Fibroblast of pulmonary artery (primary cell): Measurements from ENCODE around the gene SMIM9.
"Not testable (repeated sequence)": the region's sequence is repeated elsewhere in the genome, so short reads cannot be mapped to it uniquely, and the experiment has no call there.

Experiments used
- DNase-seq: peaks from one replicate; pipeline ENCODE4 v3.0.0-alpha.2; 2010; ENCODE audit warnings: low read depth
- H3K4me3 ChIP-seq: replicated peaks from 2 replicates; pipeline ENCODE4 v1.5.1; 2011; ENCODE audit warnings: low read depth, mild to moderate bottlenecking, control low read depth, low read length, moderate library complexity
- TF ChIP-seq, protein P1 (sequence below): IDR thresholded peaks from 2 replicates; pipeline ENCODE4 v1.5.1; 2011; ENCODE audit warnings: mild to moderate bottlenecking, control low read depth, low read length, inconsistent platforms; ENCODE audit errors: missing control alignments

Gene SMIM9

DNA sequence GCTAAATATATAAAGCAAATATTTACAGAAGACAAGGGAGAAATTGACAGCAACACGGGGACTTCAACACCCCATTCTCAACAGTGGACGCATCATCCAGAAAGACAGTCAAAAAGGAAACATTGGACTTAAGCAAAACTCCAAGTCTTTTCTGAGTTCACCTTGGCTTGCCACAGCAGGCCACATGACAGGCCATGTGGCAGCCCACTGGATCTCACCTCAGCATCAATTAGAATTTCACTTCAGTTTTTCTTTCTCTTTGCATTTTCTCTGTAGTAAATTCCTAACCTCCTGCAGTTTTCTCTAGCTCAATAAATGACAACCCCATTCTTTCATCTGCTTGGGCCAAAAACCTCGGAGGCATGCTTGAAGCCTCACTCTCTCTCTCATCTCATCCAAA, 12.4 kb downstream of the SMIM9 start:
- H3K4me3 ChIP-seq, result no peak overlapping the region
- DNase-seq, result no peak
- TF ChIP-seq, protein P1, sequence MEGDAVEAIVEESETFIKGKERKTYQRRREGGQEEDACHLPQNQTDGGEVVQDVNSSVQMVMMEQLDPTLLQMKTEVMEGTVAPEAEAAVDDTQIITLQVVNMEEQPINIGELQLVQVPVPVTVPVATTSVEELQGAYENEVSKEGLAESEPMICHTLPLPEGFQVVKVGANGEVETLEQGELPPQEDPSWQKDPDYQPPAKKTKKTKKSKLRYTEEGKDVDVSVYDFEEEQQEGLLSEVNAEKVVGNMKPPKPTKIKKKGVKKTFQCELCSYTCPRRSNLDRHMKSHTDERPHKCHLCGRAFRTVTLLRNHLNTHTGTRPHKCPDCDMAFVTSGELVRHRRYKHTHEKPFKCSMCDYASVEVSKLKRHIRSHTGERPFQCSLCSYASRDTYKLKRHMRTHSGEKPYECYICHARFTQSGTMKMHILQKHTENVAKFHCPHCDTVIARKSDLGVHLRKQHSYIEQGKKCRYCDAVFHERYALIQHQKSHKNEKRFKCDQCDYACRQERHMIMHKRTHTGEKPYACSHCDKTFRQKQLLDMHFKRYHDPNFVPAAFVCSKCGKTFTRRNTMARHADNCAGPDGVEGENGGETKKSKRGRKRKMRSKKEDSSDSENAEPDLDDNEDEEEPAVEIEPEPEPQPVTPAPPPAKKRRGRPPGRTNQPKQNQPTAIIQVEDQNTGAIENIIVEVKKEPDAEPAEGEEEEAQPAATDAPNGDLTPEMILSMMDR, result no peak

DNA sequence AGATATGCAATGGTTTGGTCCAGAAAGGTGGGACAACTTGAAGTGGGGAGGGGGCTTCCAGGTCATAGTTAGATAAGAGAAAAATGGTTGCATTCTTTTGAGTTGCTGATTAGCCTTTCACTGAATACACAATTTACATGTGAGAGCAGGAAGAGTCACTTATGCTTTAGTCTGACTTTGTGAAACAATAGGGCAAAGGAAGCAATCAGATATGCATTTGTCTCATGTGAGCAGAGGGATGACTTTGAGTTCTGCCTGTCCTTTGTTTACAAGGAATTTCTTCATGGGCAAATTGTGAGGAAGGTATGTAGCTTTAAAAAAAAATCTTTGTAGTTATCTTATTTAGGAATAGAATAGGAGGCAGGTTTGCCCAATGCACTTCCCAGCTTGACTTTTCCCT, 12.9 kb downstream of the SMIM9 start:
- TF ChIP-seq, protein P1, result no peak
- no peak for DNase-seq
- H3K4me3 ChIP-seq, result no peak overlapping the region

DNA sequence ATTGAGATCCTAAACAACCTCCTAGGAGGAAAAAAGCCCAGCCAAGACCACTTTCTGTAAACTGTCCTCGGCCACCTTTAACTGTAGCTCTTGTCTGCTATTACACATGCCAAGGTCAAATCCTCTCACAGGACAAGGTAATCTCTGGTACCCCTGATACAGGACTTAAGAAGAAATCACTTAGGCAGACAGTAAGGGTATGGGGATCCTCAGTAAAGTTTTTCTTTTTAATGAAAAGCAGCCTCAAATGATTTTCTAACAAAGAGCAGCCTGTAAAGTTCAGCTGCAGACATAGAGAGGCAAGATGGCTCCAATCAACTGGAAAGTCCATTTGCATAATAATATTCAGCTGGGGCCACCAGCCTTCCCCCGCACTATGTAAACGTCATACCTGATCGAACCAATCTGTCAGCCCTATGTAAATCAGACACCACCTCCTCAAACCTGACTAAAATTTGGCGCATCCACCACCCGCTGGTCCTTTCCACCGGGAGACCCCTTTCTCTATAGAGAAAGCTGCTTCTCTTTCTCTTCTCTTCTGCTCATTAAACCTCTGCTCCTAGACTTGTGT, 14.6 kb downstream of the SMIM9 start:
- no peak for DNase-seq
- TF ChIP-seq, protein P1, result no peak

DNA sequence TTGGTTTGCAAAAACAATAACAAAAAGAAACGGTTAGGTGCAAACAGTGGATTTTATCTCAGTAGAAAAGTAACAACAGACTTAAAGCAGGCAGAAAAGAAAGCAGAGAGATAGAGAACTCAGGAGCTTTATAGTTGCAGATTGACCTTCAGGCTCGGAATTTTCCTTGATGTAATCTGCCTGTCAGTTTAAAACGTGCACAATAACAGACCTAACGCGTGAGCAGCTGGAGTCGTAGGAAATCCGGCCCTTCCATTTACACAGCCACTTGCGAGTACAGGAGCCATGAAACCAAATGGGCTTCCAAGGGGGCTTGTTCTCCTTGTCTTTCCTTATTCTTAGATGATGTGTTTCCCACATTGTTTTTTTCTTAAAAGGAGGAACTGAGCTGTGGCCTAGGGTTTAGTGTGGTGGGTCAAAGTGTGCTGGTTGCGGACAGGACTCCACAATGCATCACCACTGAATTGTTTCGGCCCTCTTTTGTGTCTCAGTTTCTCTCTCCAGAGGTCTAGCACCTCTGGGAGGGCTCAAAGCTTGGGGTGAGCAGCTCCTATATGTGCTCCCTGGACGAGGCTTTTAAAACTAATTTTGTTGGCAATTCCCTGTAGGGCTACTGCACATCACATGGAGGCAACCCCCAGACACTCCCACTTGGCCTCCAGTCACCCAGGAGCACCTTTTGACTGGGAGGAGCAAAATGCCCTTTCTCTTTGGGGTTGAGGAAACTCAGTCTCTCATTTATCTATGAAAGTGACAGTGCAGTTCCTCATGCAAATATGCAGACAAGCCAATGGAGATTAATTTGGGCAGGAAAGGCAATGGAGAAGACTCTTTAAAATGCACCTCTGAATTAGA, 15.3 kb downstream of the SMIM9 start:
- no peak for DNase-seq
- TF ChIP-seq, protein P1, result no peak

More for the DNA sequence above, 14.6 kb downstream of the SMIM9 start:
- no peak overlapping the region for H3K4me3 ChIP-seq

DNA sequence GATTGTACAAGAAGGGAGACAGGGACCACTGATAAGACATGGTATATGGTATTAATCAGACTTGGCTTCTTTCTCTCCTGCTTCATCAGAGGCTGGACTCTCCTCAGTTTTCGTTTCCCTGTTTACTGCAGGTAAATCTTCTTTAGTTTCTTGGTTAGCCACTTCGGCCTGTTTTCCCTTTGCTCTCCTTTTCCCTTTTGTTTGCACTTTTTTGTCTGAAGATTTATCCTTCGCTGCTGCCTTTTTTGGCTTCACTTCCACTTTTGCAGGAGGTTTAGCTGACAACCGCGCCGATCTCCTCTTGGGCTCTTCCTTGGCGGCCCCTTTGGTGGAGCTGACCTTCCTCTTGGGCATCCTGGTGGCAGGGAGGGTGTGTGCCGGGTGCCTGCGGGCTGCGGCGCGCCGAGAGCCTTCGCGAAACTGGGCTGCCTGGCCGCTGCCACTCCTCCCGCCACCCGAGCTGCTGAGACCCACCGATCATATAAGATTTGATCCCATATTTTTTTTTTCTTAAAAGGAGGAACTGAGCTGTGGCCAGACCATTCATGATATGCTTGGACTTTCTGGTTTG, 17.3 kb downstream of the SMIM9 start:
- H3K4me3 ChIP-seq, DNase-seq: not testable (repeated sequence)

More for the DNA sequence above, 15.3 kb downstream of the SMIM9 start:
- H3K4me3 ChIP-seq, result no peak overlapping the region

DNA sequence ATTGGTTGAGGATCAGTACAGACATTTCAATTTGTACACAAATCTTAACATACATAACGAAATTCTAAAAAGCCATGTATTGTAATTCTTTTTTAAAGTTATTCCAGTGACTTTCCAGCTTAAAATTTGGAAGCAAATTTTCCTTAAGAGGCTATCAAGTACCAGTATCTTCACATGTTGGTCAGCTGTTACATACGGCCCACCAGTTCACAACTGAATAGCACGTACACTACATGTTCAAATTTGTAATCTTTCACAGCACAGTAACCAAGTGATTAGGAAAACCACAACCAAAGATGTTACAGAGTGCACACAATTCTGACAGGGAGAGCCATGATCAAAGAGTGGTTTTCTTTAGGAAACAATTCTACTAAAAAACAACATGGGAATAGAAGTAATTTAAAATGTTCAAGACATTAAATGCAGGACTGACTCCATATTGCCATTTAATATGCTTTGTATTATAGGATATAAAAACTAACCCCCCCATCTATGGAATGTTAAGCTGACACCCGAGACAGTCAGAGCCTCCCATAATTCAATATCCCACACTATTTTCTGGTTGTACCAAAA, 18.1 kb downstream of the SMIM9 start:
- not testable (repeated sequence) for DNase-seq, H3K4me3 ChIP-seq

DNA sequence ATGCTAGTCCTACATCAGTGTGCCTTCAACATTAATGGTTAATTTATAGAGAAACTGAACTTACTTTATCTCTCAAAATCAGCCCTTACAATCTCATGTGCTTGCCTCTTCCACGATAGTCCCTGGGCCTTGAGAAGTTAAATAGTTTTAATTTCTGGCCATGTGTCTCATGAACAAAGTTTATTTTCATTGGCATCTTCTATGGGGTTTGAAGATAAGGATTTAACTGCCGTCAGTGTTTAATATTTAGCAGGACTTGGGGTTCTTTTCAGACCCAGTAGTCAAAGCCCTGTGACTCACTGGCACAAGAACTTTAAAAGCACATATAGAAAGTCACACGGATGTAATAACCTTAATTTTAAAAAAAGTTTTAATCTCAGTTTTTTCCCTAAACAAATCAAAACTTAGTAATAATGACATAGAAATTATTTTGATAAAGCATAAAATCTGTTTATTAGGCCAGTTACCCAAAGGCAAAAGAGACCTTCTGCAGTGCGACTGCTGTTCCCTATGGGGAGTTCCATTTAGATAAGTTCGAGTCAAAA, 19.1 kb downstream of the SMIM9 start:
- no peak overlapping the region for H3K4me3 ChIP-seq
- TF ChIP-seq, protein P1, result no peak
- DNase-seq, result peak; percentile 34
